ENCODE data around the gene CDC14B.

DNA sequence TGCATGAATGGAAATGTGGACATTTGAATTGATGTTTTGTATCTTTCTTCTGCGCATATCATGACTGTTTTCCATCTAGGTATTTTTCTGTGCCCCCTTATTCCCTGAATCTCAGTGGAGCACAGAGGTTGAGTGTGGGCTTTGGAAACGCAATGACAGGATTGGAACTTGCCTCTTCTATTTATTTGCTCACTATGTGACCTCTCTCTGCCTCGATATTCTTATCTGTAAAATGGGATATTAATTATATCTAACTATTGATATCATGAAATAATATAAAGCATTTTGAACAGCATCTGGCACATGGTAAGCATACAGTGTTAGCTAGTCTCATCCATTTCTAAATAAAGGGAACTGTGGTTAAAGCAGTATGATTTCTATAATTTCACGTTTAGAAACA is 143.6 kb downstream of the CDC14B start:
- TF ChIP-seq, protein P1, sequence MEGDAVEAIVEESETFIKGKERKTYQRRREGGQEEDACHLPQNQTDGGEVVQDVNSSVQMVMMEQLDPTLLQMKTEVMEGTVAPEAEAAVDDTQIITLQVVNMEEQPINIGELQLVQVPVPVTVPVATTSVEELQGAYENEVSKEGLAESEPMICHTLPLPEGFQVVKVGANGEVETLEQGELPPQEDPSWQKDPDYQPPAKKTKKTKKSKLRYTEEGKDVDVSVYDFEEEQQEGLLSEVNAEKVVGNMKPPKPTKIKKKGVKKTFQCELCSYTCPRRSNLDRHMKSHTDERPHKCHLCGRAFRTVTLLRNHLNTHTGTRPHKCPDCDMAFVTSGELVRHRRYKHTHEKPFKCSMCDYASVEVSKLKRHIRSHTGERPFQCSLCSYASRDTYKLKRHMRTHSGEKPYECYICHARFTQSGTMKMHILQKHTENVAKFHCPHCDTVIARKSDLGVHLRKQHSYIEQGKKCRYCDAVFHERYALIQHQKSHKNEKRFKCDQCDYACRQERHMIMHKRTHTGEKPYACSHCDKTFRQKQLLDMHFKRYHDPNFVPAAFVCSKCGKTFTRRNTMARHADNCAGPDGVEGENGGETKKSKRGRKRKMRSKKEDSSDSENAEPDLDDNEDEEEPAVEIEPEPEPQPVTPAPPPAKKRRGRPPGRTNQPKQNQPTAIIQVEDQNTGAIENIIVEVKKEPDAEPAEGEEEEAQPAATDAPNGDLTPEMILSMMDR (IDR thresholded peaks at IDR 0.05), result no peak
- TF ChIP-seq, protein P2, sequence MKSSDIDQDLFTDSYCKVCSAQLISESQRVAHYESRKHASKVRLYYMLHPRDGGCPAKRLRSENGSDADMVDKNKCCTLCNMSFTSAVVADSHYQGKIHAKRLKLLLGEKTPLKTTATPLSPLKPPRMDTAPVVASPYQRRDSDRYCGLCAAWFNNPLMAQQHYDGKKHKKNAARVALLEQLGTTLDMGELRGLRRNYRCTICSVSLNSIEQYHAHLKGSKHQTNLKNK (CRISPR knock-in tag; IDR thresholded peaks at IDR 0.05), result no peak
- TF ChIP-seq ZNF423 (CRISPR knock-in tag; IDR thresholded peaks at IDR 0.05) (no peak), IRF2 (CRISPR knock-in tag; IDR thresholded peaks at IDR 0.05; ENCODE audit: borderline replicate concordance, low read depth) (no peak), NR3C1 (CRISPR knock-in tag; conservative IDR thresholded peaks at IDR 0.05; ENCODE audit: low read depth) (no peak)
- TF ChIP-seq, protein P3, sequence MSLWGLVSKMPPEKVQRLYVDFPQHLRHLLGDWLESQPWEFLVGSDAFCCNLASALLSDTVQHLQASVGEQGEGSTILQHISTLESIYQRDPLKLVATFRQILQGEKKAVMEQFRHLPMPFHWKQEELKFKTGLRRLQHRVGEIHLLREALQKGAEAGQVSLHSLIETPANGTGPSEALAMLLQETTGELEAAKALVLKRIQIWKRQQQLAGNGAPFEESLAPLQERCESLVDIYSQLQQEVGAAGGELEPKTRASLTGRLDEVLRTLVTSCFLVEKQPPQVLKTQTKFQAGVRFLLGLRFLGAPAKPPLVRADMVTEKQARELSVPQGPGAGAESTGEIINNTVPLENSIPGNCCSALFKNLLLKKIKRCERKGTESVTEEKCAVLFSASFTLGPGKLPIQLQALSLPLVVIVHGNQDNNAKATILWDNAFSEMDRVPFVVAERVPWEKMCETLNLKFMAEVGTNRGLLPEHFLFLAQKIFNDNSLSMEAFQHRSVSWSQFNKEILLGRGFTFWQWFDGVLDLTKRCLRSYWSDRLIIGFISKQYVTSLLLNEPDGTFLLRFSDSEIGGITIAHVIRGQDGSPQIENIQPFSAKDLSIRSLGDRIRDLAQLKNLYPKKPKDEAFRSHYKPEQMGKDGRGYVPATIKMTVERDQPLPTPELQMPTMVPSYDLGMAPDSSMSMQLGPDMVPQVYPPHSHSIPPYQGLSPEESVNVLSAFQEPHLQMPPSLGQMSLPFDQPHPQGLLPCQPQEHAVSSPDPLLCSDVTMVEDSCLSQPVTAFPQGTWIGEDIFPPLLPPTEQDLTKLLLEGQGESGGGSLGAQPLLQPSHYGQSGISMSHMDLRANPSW (CRISPR knock-in tag; conservative IDR thresholded peaks at IDR 0.05; ENCODE audit: low read depth), result no peak
- TF ChIP-seq, protein P4, sequence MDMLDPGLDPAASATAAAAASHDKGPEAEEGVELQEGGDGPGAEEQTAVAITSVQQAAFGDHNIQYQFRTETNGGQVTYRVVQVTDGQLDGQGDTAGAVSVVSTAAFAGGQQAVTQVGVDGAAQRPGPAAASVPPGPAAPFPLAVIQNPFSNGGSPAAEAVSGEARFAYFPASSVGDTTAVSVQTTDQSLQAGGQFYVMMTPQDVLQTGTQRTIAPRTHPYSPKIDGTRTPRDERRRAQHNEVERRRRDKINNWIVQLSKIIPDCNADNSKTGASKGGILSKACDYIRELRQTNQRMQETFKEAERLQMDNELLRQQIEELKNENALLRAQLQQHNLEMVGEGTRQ (CRISPR knock-in tag; IDR thresholded peaks at IDR 0.05), result no peak
